PC-3 (cell line): ENCODE data around the gene SUSD6. TPM values are rescaled to one million over a fixed set of nuclear protein-coding genes. Genes with fewer than 3 reads are reported as not detected.

ENCODE experiments used
- ATAC-seq: fragments of 200-7000 bp; cut with Tn5 transposase; 2 replicates; pipeline ENCODE4 v1.9.1; 2020; ENCODE audit warnings: mild to moderate bottlenecking, moderate library complexity
- BruUV-seq: library from RNA; stranded (reverse); fragments of 400-500 nt; replicated peaks from 2 replicates; lab custom pipeline; 2021; lab: Mats Ljungman, UMichigan
- CTCF ChIA-PET: fragments of 300-600 bp; sonication (Branson Sonifier 250); formaldehyde crosslinking; loops from one replicate; lab custom pipeline; 2022; ENCODE audit warnings: antibody characterized with exemption; lab: Charles Lee
- POLR2A ChIA-PET: fragments of 300-600 bp; sonication (Branson Sonifier 250); formaldehyde crosslinking; loops from one replicate; lab custom pipeline; 2022; ENCODE audit warnings: antibody characterized with exemption; ENCODE audit not compliant: unreplicated experiment; lab: Charles Lee
- DNase-seq: peaks from one replicate; pipeline ENCODE4 v3.0.0-alpha.2; 2015
- H2AFZ ChIP-seq: fragments of 300-600 bp; sonication (generic); 2 replicates; pipeline ENCODE4 v1.6.0; 2016; ENCODE audit warnings: antibody characterized with exemption, low read length
- H3F3A ChIP-seq: fragments of 300-600 bp; sonication (generic); one replicate; pipeline ENCODE4 v1.6.0; 2017; ENCODE audit warnings: antibody characterized with exemption, low read length, control low read depth, mild to moderate bottlenecking; ENCODE audit not compliant: unreplicated experiment
- H3K27ac ChIP-seq: fragments of 300-600 bp; sonication (generic); 2 replicates; pipeline ENCODE4 v1.5.1; 2016; ENCODE audit warnings: mild to moderate bottlenecking, low read length
- H3K27me3 ChIP-seq: fragments of 300-600 bp; sonication (generic); 2 replicates; pipeline ENCODE4 v1.6.1; 2016; ENCODE audit warnings: low read length, mixed read lengths
- H3K36me3 ChIP-seq: fragments of 300-600 bp; sonication (generic); 2 replicates; pipeline ENCODE4 v1.6.1; 2016; ENCODE audit warnings: low read depth, mixed run types, low read length, mixed read lengths
- H3K4me1 ChIP-seq: fragments of 300-600 bp; sonication (generic); 2 replicates; pipeline ENCODE4 v1.5.1; 2016; ENCODE audit warnings: low read length; ENCODE audit not compliant: insufficient read depth
- H3K4me2 ChIP-seq: fragments of 300-600 bp; sonication (generic); 2 replicates; pipeline ENCODE4 v1.6.0; 2016; ENCODE audit warnings: low read length
- H3K4me3 ChIP-seq: fragments of 300-600 bp; sonication (generic); 2 replicates; pipeline ENCODE4 v1.5.1; 2016; ENCODE audit warnings: mild to moderate bottlenecking, low read length, mixed read lengths
- H3K79me2 ChIP-seq: fragments of 300-600 bp; sonication (generic); 2 replicates; pipeline ENCODE4 v1.6.1; 2017; ENCODE audit warnings: low read length, mixed read lengths
- H3K9ac ChIP-seq: fragments of 300-600 bp; sonication (generic); 2 replicates; pipeline ENCODE4 v1.6.0; 2016; ENCODE audit warnings: mild to moderate bottlenecking, low read length
- H3K9me2 ChIP-seq: fragments of 300-600 bp; sonication (generic); replicated peaks from 2 replicates; pipeline ENCODE4 v1.6.1; 2016; ENCODE audit warnings: mixed run types, low read length, mixed read lengths
- H3K9me3 ChIP-seq: fragments of 300-600 bp; sonication (generic); 2 replicates; pipeline ENCODE4 v1.6.1; 2016; ENCODE audit warnings: low read length, mixed read lengths
- H4K20me1 ChIP-seq: fragments of 300-600 bp; sonication (generic); 2 replicates; pipeline ENCODE4 v1.6.1; 2016; ENCODE audit warnings: low read length, mixed read lengths
- EZH2 ChIP-seq: fragments of 300-600 bp; sonication (generic); IDR thresholded peaks from one replicate; pipeline ENCODE4 v1.6.1; 2017; ENCODE audit warnings: antibody characterized with exemption, mild to moderate bottlenecking, low read length; ENCODE audit not compliant: unreplicated experiment
- EZH2phosphoT487 ChIP-seq: fragments of 300-600 bp; sonication (generic); IDR thresholded peaks from 2 replicates; pipeline ENCODE4 v1.6.1; 2018; ENCODE audit warnings: mild to moderate bottlenecking, antibody characterized with exemption, low read length, borderline replicate concordance
- intact Hi-C: fragments of 100-400 bp; cut with micrococcal nuclease; formaldehyde crosslinking; loops from 2 replicates; pipeline ENCODE4 v1.9.0; 2023
- total RNA-seq: library from RNA; depleted of rRNA; stranded (reverse); fragments of >200 nt; gene quantifications from 2 replicates; pipeline ENCODE4 v1.2.3, GENCODE V29; 2014
- TF ChIP-seq, protein P1 (sequence below): fragments of 300-600 bp; sonication (generic); conservative IDR thresholded peaks from 2 replicates; pipeline ENCODE4 v1.5.1; 2017; ENCODE audit warnings: antibody characterized with exemption, low read depth, mild to moderate bottlenecking, low read length

The SUSD6 gene
- total RNA-seq, 1 experiment from 2014 or later, result 6.1 TPM

DNA sequence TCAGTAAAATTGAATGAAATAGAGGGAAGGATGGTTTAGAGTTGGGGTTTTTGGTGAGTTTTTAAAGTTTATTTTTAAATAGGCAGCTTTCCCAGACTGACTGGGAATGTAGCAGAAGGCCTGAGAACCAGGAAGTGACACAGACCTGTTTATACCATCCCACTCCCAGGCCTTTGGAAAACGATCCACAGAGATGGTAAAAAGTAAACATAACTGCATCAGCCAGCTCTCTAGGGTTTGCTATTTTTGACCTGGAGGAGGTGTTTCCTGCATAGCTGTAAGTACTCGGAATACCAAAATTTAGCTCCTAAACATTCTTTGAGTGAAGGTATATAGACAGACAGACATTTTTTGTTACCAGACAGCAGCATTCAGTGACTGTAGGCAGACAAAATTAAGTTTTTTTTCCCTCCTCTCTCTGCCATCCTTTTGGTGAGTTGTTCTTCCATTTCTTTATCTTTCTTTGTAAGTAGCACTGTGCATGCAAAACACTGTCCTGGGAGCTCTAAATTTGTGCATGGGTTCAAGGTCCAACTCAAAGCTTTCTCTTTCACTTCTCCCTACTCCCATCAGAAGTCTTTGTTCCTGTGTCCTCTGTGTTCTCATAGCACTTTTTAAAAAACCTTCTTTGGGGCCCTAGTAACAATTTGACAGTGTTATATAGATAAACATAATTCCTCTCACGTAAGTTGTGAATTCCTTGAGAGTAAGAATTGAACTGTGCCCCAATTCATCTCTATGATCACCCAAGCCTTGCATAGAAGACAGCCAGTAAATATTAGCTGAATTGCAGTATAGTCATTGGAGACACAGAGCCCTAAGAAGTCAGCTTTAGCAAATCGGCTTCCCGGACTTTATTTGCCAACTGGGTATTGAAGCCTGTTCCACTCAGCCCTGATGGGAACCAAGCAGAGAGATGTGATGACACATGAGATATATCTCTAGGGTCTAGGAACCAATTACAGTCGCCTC, 37.4 kb downstream of the SUSD6 start:
- Histone ChIP-seq H3K9me2 (no peaks in the 10 kb centered on the region), H3K4me2 (peak overlapping the region; percentile 69), H3K36me3 (no peaks in the 10 kb centered on the region), H3K4me3 (peak overlapping the region; percentile 4; the same call in 1 of the 2 replicates), H3F3A (peaks cover 2% of the 10 kb centered on the region), H3K27ac (peak overlapping the region; percentile 82), H3K79me2 (peaks cover 70% of the 10 kb centered on the region), H2AFZ (no peak overlapping the region), H3K9me3 (no peaks in the 10 kb centered on the region), H3K27me3 (no peaks in the 10 kb centered on the region), H4K20me1 (0 out of 2 replicates have a peak, but pooled peaks cover 4% of the 10 kb centered on the region), H3K4me1 (peaks cover 80% of the 10 kb centered on the region), H3K9ac (peak overlapping the region; percentile 44)
- DNase-seq (peak; percentile 80), ATAC-seq (peak; percentile 66)
- ChIA-PET CTCF (interaction anchor here (0.6 to 0.9 kb wide), 2 partner anchors 9 to 86 kb away, joined by 4 read pairs; no protein-coding TSS in a partner anchor), POLR2A (no interaction called here)
- TF ChIP-seq EZH2phosphoT487 (no peak), EZH2 (no peak)
- TF ChIP-seq, protein P1, sequence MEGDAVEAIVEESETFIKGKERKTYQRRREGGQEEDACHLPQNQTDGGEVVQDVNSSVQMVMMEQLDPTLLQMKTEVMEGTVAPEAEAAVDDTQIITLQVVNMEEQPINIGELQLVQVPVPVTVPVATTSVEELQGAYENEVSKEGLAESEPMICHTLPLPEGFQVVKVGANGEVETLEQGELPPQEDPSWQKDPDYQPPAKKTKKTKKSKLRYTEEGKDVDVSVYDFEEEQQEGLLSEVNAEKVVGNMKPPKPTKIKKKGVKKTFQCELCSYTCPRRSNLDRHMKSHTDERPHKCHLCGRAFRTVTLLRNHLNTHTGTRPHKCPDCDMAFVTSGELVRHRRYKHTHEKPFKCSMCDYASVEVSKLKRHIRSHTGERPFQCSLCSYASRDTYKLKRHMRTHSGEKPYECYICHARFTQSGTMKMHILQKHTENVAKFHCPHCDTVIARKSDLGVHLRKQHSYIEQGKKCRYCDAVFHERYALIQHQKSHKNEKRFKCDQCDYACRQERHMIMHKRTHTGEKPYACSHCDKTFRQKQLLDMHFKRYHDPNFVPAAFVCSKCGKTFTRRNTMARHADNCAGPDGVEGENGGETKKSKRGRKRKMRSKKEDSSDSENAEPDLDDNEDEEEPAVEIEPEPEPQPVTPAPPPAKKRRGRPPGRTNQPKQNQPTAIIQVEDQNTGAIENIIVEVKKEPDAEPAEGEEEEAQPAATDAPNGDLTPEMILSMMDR, result no peak
- intact Hi-C loops, result no loop called here
- no TSS peak for BruUV-seq

- peak; percentile 46 for ATAC-seq
These were observed 39.6 kb downstream of the SUSD6 start for GRCh38 chr14:69650948-69651369.

More at GRCh38 chr14:69650948-69651369, 39.6 kb downstream of the SUSD6 start:
- H3K27ac ChIP-seq, result peak overlapping the region; percentile 12
- no peaks in the 10 kb centered on the region for H3K9me2 ChIP-seq
- H3K79me2 ChIP-seq, result peaks cover 58% of the 10 kb centered on the region
- peaks cover 83% of the 10 kb centered on the region for H3K4me1 ChIP-seq
- ChIA-PET CTCF (no interaction called here), POLR2A (no interaction called here)
- peak; percentile 86 for DNase-seq
- no peak overlapping the region for H3K9ac ChIP-seq
- no TSS peak for BruUV-seq
- no peaks in the 10 kb centered on the region for H3K27me3 ChIP-seq
- intact Hi-C loops, result no loop called here
- no peaks in the 10 kb centered on the region for H3K9me3 ChIP-seq
- peak overlapping the region; percentile 16; the same call in 1 of the 2 replicates for H3K4me3 ChIP-seq
- H3K4me2 ChIP-seq, result peak overlapping the region; percentile 66
- H3F3A ChIP-seq, result no peaks in the 10 kb centered on the region
- 0 out of 2 replicates have a peak, but pooled peaks cover 4% of the 10 kb centered on the region for H4K20me1 ChIP-seq
- no peak overlapping the region for H2AFZ ChIP-seq
- TF ChIP-seq, protein P1, result no peak
- no peaks in the 10 kb centered on the region for H3K36me3 ChIP-seq
